ENCODE measurements around the gene CMTM6.

DNA sequence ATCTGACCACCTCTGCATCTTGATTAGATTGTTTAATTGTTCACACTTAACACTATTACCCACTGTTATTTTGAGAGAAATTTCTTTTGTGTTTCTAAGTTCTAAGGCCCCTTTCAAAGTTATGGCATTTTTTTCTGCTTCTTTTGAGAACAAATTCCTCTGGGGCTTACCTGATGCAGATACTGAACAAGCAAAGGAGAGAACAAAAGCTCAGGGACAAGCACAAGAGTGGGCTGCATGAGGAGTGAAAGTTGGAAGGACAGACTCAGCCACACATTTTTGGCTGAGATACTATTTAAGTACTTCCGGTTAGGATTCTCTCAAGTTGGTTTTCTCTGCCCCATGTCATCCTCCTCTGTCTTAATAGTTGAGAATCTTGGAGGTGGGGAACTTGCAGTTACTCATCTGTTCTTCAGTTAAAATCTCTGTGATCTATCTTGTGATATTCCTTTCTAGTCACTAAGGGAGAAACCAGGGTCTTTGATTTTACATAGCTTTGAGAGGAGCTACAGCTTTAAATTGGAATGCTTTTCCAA, 54.7 kb downstream of the CMTM6 start:
- TF ChIP-seq, protein P1, sequence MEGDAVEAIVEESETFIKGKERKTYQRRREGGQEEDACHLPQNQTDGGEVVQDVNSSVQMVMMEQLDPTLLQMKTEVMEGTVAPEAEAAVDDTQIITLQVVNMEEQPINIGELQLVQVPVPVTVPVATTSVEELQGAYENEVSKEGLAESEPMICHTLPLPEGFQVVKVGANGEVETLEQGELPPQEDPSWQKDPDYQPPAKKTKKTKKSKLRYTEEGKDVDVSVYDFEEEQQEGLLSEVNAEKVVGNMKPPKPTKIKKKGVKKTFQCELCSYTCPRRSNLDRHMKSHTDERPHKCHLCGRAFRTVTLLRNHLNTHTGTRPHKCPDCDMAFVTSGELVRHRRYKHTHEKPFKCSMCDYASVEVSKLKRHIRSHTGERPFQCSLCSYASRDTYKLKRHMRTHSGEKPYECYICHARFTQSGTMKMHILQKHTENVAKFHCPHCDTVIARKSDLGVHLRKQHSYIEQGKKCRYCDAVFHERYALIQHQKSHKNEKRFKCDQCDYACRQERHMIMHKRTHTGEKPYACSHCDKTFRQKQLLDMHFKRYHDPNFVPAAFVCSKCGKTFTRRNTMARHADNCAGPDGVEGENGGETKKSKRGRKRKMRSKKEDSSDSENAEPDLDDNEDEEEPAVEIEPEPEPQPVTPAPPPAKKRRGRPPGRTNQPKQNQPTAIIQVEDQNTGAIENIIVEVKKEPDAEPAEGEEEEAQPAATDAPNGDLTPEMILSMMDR (IDR thresholded peaks at IDR 0.05; ENCODE audit: low read length) = no peak
- TF ChIP-seq EZH2 (IDR thresholded peaks at IDR 0.05; ENCODE audit: borderline replicate concordance, low read length) = no peak
